ENCODE data around the gene RNF149.

RNF149 gene

DNA sequence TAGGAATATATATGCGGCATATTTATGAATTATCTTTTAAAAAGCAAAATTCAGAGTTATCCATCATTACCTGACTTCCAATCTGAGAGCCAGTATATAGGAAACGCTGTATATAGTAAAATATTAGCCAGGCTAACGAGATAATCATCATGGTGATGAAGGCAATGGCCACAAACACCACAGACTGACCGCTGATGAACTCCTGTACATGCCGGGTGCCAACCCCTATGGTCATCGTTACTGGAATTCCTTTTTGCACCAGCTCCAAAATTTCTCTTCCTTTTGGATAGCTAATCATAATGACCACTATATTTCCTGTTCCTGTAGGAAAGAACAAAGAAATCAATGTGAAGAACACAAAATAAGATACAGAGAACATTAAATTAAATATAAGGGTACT, 13.6 kb downstream of the RNF149 start:
- DNase-seq (ENCODE audit: low spot score): no peak

DNA sequence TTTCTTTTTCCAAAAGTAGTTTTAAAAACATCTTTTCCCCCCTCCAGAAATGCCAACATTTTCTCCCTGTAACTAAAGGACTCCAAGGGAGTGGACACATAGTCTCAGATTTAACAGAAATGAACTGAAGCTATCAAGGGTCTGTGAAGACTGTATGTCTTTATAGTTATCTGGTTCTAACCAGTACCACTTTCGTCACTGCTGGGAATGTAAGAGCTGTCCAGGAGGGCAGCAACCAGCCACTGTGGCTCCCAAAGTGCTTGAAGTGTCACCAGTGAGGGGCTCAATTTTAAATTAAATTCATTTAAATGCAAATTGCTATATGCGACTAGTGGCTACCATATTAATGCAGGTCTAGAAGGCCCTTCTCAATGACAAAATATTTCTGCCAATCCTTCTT, 15.0 kb downstream of the RNF149 start:
- no peak for DNase-seq (ENCODE audit: low spot score)

DNA sequence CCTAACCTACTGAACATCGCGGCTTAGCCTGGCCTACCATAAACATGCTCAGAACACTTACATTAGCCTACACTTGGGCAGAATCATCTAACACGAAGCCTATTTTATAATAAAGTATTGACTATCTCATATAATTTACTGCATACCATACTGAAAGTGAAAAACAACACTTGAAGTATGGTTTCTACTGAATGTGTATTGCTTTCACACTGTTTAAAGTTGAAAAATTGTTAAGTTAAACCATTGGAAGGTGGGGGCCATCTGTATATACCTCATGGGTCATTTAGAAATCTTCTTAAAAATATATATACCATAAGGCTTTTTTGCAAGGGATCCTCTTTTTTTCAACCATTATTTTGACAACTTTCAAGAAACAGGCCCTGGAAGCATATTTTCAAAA, 16.5 kb downstream of the RNF149 start:
- DNase-seq (ENCODE audit: low spot score): no peak

DNA sequence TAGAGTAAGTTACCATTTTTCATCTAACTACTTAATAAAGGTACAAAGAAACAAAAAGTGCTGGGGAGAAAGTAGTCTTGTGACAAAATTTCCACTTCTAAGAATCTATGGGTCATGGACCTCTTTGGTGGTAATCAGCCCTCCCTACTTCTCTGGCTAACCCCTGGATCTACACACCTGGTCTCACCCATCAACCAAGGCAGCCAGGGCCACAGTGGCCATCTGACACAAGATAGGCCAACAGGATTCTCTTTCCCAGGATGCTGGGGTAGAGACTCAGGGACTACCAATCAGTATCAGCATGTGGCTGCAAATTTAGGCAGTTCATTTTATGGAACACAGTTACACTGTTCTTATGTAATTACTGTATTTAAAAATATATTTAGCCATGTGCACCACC, 17.8 kb downstream of the RNF149 start:
- DNase-seq (ENCODE audit: low spot score): no peak

DNA sequence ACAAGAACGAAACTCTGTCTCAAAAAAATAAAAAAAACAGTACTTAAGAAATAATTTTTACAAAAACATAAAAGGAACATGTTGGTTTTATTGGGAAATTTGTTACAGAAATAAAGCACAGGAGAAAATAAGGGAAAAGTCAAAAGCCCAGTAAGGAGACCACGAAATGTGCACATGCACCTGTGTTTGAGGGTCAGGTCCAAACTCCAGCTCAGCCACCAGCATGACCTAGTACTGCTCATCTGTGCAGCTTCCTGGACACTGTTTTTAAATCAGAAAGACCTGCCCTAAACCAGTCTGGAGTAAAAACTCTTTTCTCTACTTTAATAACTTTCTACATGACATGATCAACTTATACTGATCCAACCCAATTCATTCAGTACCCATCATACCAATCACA, 21.2 kb downstream of the RNF149 start:
- no peak for DNase-seq (ENCODE audit: low spot score)

DNA sequence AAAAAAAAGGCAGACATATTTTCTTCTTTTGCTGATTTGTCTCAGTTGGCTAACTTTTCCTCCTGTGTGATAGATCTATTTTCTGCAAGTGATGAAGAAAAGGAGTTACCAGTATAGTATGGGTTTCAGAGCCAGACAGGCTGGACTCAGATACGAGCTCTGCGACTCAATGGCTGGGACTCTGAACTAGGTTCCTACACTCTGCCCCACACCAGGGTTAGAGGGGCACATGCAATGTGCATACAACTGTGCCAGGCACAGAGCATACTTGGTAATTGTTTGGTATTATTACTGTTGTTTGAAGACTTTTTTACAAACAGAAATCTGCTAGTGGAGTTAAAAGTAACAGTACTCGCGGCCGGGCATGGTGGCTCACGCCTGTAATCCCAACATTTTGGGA, 21.8 kb downstream of the RNF149 start:
- DNase-seq (ENCODE audit: low spot score): no peak

DNA sequence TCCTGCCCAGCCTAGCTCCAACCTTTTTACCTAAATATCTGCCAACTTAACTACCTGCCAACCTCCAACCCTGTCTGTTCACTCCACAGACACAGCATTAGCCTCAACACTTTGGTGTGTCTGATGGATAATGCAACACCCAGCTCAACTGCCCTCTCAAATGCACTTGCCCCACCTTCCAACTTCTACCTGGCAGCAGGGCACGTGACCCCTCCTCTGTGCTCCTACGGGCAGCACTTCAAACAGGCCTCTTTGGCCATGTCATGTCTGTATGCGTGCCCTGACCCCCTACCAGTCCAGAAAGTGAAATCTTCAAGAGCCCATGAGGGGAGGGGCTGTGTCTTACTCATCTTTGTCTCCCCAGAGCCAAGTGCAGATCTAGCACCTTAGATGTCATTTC, 25.5 kb downstream of the RNF149 start:
- no peak for DNase-seq (ENCODE audit: low spot score)

DNA sequence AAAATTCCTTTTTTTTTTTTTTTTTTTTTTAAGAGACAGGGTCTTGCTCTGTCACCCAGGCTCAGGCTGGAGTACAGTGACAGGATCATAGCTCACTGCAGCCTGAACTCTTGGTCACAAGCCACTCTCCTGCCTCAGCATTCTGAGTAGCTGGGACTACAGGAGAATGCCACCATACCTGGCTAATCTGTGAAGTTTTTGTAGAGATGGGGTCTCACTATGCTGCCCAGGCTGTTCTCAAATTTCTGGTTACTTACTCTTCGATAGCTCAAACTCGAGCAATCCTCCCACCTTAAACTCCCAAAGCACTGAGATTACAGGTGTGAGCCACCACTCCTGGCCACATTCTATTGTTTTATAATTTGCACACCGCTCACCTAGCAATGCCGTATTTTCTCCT, 27.0 kb downstream of the RNF149 start:
- no peak for DNase-seq (ENCODE audit: low spot score)

DNA sequence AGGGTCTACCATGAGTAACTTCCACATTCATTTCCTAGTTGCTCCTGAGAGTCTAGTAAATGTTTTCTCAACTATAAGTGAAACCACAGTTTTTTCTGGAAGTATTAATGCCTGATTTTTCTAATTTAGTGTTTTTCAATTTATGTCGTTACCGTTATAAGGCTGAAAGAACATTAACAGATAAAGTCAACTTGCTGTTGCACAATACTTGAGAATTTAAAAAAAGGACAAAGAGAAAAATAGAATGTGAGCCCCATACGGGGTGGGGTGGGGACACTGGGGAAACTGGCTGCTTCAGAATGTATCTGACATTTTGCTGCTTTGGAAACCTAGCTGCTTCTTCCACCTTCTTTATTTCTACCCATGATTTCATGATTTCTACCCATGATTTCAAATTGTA, 29.6 kb downstream of the RNF149 start:
- no peak for DNase-seq (ENCODE audit: low spot score)

DNA sequence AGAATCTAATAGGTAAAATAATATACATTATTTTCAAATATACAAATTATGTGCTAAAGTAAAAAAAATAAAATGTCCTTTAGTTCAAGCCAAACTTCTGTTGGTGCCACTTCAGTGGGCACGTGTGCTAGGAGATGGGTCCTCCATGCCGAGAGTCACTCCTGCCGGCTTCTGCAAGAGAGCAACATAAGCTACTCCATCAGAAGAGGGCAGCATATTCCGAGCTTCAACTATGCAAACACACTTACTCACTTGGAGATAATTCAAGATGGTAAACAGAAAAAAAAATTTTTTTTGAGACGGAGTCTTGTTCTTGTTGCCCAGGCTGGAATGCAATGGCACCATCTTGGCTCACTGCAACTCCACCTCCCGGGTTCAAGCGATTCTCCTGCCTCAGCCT, 31.4 kb downstream of the RNF149 start:
- no peak for DNase-seq (ENCODE audit: low spot score)

DNA sequence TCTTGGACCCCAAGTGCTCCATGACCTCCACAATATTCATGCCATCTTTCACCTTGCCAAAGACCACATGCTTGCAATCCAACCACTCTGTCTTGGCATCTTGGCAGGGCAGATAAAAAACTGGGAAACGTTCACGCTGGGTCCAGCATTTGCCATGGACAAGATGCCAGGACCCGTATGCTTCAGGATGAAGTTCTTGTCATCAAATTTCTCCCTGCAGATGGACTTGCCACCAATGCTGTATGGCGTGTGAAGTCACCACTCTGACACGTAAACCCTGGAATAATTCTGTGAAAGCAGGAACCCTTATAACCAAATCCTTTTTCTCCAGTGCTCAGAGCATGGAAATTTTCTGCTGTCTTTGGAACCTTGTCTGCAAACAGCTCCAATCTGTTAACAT, 34.4 kb downstream of the RNF149 start:
- no peak for DNase-seq (ENCODE audit: low spot score)

DNA sequence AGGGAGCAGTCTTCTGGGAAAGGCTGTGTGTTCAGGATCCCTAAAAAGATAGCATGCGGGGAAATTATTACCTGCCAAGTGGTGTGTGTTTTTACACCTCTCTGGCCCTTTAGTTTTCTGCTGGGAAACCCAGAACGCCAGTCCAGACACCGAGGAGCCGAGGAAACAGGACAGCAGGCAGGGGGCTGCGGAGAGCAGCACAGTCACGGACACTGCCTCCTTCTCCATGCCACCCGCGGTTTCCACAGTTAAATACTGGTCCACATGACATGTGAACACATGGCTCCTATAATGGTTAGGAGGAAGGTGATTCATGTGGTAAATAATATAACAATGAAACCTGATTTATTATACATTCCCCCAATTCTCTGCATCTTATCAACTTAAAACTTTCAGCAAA, 35.4 kb downstream of the RNF149 start:
- no peak for DNase-seq (ENCODE audit: low spot score)

DNA sequence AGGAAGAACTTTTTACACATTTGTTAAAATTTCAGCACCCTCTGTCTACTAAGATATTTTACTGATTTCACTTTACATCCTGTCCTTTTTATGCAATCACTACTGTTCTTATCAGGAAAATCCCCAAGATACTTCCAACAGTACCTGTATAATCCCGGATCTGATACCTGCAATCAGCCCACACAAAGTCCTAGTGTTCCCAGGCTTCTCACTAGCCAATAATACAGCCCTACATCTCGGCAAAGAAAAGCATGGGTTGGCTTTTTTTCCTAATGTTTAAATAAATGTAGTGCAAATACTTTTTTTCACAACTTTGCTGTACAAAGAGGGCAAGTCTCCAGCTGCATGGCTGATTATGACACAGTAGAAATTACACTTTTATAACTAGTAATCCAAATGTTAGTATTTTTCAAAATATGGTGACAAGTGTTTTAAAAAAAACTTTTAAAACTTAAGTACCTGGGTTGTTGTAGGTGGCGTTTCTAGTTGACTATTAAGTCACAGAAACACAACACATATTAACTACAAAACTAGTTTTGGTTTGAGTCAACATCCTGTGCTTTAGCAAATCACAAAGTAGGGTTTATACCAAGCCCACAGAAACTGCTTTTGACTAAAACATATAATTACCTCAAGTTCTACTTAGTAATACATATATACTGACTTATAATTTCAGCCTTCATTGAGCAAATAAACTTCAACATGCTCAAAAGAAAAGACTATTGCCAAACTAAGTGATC, 36.3 kb downstream of the RNF149 start:
- no peak for DNase-seq (ENCODE audit: low spot score)

DNA sequence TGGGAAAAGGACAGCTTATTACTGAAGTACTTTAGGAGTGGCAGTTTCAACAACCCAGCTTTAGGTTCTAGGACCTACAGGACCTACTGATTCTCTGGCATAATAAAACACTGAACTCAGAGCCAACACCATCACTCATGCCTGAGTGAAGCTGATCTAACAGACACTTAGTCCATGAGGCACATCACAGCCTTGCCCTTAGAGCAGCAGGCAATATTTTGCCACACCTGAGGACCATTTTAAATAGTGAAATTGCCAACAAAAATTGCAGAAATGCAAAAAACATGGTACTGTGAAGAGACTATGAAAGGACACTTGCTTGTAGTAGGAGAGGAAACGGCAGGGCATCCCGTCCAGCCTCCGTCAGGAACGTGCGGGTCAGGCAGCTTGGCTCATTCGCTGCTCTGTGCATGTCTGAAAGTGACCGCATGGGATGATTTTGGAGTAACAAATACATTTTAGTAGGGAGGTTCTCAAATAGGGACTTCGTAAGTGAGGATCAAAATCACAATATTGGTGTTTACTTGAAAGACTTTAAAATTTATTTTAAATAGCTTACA, 37.7 kb downstream of the RNF149 start:
- no peak for DNase-seq (ENCODE audit: low spot score)

DNA sequence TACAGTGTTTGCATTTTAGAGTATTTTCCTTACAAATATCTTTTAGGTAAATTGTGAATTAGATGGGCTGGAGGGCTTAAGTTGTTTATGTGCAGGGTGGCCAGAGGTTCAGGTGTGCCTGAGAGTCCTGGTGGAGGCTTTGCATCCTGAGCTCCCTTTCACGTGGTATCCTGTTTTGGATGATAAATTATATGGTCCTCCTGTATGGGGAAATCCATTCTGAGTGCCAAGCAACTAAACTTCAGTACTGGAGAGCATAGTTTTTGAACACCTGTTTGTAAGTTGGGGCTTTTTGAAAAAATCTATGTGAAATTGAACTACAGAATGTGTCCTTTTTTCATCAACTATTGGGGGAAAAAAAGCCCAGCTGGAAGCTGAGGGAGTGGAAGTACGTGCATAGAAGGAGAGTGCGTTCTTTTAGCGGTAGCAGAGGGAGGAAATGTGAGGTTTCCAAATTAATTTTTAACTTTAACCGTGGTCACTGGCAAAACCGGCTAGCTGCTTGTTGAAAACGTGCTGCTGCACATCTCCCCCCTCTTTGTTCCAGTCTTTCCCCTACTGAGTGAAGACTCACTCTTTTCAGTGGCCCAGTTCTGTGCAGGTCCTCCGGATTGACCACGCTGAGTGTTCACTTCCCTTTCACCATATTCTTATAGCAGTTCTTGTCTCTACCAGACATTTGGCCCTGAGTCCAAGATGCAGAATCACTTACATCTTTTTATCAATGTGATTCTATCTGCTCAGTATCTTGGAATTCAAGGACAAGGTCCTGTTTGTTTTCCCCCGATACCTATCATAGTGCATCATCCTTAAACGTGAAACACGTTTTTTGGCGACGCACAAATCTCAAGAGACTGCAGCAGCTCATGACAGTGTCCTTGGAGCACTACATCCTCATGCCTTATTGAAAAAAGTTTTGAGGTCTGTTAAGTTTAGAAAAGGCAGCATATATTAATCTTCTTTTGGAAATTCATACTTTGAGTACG, 40.5 kb downstream of the RNF149 start:
- DNase-seq (ENCODE audit: low spot score): no peak

DNA sequence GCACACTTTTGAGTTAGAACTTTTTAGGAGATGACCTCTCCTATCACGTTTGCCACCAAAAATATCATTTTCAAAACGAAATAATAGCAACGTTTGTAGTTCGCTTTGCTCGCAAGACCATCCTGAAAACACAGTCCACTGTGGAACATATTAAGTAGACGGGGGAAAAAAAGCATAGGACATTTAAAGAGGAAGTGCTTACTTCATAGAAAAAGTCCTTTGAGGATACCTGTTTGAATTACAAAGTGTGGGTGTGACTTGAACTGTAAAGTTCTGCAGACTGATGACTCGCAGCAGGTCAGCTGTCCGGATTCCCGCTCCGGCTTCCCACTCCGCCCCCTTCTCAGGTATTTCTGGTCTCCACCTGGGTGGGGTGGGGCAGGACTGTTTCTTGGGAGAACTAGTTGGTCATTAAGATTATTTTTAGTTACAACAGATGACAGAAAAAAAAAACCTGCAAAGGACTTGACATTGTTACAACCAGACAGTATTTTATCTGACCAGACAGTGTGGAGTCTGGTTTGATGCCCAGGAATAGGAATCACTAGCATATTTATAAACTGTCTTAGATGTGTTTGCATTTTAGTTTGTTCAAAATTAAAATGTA, 42.5 kb downstream of the RNF149 start:
- DNase-seq (ENCODE audit: low spot score): no peak

DNA sequence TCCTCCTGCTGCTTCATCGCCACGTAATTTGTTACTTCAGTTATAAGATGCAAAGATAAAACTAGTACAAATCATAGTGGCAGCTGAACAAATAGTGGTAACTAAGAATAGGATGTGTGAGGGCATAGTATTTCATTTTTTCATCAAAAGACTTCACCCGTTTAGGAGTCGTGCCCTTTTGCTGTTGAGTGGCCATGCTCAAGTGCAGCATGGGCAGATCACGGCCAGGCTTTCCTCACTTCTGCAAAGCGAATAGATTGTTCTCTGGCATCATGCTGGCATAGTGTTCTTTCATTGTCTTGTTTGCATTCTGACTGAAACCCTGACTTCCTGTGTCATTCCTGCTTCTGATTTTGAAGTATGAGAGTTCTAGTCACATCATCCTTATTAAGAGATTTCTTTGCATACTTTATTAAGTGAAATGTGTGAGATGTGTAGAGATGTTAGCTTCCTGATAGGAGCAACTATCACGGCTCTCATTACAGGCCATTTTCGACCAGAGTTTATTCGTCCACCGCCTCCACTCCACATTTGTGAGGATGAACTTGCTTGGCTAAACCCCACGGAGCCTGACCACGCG, 44.1 kb downstream of the RNF149 start:
- DNase-seq (ENCODE audit: low spot score): no peak

DNA sequence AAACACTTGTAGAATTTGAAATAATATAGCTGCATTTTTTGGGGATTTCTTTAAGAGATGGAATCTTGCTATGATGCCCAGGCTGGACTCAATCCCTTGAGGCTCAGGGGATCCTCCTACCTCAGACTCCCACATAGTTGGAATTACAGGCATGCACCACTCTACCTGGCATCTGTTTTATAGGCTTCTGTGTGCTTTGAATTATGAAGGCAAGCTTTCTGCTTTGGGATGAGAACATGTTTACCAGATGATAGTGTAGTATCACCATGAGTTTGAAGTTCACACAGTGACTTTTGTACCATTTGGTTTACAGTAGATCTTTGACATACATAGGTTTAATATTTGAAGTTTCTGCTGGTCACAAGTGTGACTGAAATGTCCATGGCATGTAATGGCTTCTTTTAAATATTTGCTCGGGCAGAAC, 45.1 kb downstream of the RNF149 start:
- no peak for DNase-seq (ENCODE audit: low spot score)

DNA sequence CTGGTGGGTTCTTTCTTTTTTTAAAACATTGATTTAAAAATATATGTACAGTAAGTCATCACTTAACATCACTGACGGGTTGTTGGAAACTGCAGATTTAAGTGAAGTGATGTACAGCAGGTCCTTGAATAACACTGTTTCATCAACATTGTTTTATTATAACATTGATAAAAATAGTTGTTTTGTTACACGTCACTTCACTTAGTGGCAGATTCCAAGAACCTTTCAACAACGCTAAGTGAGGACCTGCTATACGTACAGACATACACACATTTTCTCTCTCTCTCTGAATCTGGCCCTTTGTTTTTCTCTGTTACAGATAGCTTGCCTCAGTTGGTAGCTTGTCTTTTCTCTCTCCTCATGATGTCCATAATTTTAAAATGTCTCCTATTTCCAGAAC, 46.4 kb downstream of the RNF149 start:
- DNase-seq (ENCODE audit: low spot score): no peak

DNA sequence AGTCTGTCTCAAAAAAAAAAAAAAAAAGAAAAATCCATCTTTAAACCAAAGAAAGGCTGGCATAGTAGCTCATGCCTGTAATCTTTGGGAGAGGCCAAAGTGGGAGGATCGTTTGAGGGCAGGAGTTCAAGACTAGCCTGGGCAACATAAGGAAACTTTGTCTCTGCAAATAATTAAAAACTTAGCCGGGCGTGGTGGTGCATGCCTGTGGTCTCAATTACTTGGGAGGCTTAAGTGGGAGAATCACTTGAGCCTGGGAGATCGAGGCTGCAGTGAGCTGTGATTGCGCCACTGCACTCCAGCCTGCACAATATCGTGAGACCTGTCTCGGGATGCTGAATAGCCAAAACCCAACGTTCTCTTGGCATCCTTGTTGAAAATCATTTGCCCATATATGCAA, 49.7 kb downstream of the RNF149 start:
- DNase-seq (ENCODE audit: low spot score): no peak

DNA sequence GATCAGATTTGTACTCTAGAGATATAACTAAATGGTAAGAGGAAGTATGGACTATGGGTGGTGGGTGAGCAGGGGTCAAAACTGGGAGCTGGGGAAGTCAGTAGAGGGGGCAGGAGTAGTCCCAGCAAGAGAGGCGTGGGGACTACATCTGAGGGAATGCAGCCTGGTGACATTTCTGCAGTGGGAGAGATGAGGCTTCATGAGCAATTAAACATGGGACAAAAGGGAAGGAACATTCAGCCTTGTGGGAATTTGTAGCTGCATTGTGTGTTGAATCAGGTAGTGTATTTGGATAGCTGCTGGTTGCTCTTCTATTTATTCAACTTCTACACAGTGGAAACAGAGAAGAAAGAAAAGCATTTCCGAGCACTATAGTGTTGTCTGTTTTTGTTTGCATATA, 52.2 kb downstream of the RNF149 start:
- DNase-seq (ENCODE audit: low spot score): no peak

DNA sequence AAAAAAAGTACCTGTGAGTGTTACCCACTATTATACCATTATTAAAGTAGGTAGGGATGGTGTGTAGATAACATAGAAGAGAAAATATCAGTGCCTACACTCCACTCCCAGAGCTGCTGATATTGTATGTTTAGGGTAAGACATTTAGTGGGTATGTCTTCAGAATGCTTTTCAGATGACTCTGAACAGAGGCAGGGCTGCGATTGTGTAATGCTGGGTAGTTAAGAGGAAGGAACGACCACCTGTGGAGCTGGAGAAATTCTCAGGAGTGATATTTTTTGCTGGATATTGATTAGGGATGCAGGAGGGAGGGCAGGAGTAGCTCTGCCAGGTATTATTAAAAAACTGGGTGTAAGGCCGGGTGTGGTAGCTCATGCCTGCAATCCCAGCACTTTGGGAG, 53.0 kb downstream of the RNF149 start:
- no peak for DNase-seq (ENCODE audit: low spot score)
